Frontal cortex (tissue), 4 donors: Measurements from ENCODE around the gene THOC6. TPM values are rescaled to one million over a fixed set of nuclear protein-coding genes. Genes with fewer than 3 reads are reported as not detected.
"Not testable (repeated sequence)": the region's sequence is repeated elsewhere in the genome, so short reads cannot be mapped to it uniquely, and the experiment has no call there.

Source experiments
- DNase-seq, 2 donors: peaks; one replicate each; pipeline ENCODE4 v3.0.0; 2012; ENCODE audit warnings: low spot score in 2 of 2
- FAIRE-seq: peaks from 2 replicates; lab custom pipeline; 2012; peaks lifted over from hg19 to GRCh38; lab: Jason Lieb, UNC
- total RNA-seq: library from RNA; depleted of rRNA; stranded (reverse); fragments of >200 nt; gene quantifications from one replicate; pipeline ENCODE4 v1.2.3, GENCODE V29; 2014
- donor health status: control.
- donor health status: control.
- donor health status: control.

Gene THOC6
- total RNA-seq, 1 donor from 2014 or later, result 6.1 TPM

DNA sequence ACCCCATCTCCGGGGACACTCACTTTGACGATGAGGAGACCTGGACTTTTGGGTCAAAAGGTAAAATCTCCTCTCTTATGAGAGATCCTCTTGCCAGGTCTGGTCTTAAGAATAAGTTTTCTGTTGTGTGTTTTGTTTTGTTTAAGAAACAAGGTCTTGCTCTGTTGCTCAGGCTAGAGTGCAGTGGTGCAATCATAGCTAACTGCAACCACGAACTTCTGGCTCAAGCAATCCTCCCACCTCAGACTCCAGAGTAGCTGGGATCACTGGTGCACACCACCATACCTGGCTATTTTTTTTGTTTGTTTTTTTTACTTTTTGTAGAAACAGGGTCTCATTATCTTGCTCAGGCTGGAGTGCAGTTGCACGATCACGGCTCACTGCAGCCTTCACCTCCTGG lies 26.7 kb downstream of the THOC6 start:
- no peak for DNase-seq
- FAIRE-seq, result no peak

DNA sequence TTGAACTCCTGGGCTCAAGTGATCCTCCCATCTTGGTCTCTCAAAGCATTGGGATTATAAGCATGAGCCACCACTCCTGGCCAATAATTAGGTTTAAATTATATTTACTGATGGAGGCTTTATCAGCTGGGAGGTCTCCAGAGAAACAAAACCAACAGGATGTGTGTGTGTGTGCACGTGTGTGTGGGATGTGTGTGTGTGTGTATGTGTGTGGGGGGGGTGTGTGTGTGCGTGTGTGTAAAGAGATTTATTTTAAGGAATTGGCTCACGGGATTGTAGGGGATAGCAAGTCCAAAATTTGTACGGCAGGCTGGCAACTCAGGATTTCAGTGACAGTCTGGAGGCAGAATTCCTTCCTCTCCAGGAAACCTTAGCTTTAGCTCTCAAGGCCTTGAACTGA lies 27.2 kb downstream of the THOC6 start:
- DNase-seq (no peak), FAIRE-seq (no peak)

DNA sequence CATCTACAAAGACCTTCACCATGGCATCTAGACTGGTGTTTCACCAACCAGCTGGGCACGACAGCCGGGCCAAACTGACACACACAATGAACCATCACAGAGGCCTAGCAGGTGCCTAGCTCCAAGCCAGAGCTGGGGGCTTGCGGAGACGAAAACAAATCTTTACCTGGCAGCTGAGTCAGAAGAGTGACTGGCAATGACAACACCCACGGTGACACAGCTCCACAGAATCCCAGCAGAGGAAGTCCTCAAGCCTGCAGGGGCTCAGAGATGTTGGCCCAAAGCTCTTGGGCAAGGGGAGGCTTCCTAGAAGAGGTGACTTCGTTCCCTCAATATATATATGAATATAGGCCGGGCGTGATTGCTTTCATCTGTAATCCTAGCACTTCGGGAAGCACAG lies 27.7 kb downstream of the THOC6 start:
- no peak for FAIRE-seq
- no peak for DNase-seq

DNA sequence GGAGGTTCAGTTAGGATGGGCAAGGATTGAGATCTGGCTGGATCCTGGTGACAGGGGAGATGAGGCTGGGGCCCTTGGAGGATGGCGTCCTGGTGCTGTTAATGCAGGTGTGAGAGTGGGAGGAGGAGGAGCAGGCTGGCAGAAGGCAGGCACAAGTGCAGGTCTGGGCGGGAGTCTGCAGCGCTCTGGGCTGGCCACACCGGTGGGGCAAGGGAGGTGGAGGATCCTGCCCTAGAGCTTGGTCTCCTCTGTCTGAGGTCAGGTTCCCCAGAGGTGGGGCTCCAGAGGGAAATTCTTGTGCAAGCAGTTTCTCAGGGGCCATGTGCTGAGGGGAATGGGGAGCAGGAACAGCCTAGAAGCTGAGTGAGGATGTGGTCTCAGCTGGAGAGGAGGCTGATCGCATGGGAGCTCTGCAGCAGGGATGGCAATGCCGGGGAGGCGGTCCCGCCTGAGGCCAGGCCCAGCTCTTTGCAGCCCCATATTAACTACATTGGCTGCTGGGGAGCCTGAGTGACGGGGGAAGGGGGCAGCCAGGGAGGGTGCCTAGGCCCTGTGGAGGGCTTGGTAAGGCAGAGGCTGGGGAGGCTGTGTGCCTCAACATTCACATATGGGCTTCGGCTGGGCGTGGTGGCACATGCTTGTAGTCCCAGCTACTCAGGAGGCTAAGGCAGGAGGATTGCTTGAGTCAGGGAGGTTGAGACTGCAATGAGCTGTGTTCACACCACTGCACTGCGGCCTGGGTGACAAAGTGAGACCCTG lies 28.9 kb downstream of the THOC6 start:
- not testable (repeated sequence) for DNase-seq, FAIRE-seq

DNA sequence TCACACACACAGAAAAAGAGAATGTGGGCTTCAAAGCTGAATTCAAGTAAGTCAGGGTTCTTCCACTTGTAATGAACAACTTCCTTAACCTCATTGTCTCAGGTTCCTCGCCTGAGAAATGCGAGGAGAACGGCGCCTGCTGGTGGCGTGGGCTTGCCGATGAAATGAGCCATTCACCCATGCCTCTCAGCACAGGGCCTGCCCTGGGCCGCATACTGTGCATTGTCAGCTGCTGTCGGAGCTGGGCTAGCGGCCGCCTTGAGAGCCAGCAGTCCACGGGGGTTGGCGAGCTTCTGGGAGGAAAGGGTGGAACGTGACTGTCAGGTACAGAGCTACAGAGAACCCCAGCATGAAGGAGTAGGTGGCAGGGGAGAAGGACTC lies 29.5 kb downstream of the THOC6 start:
- DNase-seq, FAIRE-seq: not testable (repeated sequence)

DNA sequence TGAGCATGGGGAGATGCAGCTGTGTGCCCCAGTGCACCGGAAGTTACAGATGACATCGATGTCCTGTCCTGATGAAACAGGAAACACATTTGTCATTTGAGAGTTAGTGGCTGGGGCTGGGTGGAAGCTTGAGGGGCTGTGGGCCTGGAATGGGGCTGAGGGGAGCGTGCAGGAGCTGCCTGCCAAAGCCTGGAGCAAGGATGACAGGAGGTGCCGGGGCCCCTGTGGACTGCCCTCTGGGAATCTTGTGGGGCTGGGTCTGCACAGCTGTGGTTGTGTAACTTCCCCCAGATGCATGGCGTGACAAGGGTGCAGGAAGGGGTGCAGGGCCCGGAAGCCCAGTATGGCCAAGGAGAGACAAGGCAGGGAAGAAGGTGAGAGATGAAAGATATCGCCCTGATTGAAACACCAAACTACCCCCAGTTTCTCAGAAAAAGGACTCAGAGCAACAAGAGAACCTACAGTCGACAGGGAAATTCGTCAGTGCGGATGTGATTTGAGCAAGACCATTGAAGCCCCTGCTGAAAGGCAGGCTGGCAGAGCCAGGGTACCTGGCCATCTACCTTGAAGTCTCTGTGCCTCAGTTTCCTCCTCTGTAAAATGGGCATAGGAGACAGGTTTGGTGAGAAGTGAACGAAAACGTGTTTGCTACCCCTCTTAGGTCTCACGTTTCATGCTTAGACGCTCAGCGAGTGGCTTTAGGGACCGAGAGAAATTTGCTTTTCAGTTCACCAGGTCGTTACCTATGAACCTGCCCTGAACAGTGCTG lies 31.3 kb downstream of the THOC6 start:
- DNase-seq, result no peak
- FAIRE-seq, result no peak

DNA sequence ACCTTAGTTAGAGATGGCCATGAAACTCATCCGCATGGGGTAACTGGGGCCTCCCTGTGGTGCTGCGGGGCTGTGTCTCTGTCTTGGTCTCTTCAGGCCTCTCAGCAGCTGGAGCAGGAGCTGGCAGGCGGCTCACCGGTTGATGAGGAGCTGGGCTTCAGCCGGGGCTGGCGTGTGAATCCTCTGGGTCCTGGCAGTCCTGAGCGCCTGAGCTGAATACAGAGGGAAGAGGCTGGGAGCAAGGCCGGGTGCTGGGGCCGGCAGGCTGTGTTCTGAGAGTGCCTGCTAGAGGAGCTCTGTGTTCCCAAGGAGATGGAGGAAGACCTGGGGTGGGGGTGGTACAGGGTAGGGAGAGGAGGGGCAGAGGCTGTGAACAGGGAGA lies 31.9 kb downstream of the THOC6 start:
- not testable (repeated sequence) for FAIRE-seq, DNase-seq

DNA sequence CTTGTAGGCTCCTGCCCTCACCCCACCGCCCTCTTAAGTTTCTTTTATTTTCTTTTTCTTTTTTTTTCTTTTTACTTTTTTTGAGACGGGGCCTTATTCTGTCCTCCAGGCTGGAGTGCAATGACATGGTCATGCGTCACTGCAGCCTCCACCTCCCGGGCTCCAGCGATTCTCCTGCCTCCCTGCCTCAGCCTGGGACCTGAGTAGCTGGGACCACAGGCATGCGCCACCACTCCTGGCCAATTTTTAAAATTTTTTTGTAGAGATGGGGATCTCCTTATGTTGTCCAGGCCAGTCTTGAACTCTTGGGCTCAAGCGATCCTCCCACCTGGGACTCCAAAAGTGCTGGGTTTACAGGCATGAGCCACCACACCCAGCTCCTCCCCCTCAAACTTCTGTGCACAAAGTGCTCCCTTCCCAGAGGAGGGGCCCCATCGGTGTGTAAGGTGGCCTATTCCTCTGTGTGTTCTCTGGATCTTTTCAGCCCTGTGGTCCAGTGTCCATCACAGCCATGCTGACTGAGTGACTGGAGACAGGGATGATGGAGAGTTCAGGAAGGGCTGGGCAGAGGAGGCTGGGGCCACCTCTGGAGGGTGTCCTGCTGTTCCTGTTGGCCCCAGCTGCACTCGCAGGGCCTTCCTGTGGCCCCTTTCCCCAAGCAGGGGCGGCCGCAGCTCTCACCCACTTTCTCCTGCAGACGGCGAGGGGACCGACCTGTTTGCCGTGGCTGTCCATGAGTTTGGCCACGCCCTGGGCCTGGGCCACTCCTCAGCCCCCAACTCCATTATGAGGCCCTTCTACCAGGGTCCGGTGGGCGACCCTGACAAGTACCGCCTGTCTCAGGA lies 32.7 kb downstream of the THOC6 start:
- FAIRE-seq, result no peak

DNA sequence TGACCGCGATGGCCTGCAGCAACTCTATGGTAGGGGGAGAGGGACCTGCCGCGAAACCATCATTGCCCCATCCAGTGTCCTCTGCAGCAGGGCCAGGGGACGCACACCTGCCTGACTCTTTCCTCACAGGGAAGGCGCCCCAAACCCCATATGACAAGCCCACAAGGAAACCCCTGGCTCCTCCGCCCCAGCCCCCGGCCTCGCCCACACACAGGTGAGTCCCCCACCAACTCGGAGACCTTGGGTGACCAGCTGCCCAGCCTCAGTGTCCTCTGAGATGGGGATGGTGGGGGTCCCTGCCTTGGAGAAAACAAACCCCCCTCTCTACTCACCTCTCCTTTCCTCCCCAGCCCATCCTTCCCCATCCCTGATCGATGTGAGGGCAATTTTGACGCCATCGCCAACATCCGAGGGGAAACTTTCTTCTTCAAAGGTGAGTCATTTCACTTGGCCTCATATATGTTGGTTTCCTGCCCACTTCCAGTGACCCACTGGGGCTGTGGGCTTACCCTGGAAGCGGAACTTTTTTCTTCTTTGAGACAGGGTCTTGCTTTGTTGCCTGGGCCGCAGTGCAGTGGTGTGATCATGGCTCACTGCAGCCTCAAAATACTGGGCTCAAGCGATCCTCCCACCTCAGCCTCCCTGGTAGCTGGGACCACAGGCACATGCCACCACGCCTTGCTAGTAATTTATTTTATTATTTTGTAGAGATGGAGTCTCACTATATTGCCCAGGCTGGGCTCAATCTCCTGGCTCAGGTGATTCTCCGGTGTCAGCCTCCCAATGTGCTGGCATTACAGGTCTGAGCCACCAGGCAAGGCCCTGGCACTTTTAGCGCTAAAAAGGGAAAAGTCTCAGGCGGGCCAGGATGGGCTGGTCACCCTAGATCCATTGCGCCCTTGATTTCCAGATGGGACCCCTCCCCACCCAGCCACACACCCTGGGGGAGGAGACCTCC lies 33.6 kb downstream of the THOC6 start:
- FAIRE-seq (no peak), DNase-seq (no peak)

More for the DNA sequence above, 32.7 kb downstream of the THOC6 start:
- DNase-seq, result no peak

DNA sequence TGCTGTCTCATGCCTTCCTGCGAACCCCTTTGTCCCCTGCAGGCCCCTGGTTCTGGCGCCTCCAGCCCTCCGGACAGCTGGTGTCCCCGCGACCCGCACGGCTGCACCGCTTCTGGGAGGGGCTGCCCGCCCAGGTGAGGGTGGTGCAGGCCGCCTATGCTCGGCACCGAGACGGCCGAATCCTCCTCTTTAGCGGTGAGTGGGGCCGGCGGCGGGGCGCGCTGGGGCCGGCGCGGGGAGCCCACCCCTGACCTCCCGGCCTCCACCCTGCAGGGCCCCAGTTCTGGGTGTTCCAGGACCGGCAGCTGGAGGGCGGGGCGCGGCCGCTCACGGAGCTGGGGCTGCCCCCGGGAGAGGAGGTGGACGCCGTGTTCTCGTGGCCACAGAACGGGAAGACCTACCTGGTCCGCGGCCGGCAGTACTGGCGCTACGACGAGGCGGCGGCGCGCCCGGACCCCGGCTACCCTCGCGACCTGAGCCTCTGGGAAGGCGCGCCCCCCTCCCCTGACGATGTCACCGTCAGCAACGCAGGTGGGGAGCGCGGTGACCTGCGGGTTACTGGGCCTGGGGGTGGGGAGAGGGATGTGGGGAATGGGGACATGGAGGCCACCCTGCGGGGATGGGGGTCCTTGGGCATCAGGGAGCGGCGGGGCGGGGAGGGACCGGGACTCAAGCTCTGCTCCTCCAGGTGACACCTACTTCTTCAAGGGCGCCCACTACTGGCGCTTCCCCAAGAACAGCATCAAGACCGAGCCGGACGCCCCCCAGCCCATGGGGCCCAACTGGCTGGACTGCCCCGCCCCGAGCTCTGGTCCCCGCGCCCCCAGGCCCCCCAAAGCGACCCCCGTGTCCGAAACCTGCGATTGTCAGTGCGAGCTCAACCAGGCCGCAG lies 34.5 kb downstream of the THOC6 start:
- FAIRE-seq (no peak), DNase-seq (peak in 1 of 2 donors; percentile 61)

DNA sequence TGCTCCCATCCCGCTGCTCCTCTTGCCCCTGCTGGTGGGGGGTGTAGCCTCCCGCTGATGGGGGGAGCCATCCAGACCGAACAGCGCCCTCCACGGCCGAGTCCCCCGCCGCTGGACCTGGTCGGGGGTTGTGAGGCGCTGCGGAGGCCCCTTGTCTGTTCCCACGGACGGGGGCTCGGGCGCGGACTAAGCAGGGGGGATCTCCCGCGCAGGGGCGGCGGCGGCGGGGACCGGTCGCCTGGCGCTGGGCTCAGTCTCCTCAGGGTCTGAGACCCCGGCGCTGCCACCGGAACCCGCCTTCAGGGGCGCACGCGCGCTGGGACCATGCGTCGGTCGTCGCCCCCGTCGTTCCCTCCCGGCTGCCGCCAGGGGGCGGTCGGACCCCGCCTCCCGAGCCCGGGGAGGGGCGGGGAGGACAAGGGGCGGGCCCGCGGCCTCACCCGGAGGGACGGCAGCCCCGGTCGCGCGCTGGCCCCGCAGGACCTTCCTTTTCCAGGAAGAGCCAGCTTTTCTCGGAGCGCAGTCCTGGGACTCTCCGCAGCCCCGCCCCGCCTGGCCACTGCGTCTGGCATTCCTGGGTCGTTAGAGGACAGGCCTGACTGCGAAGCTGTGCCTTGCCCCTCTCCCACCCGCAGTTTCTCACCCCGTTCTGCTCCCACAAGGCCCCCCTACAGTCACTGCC lies 35.3 kb downstream of the THOC6 start:
- DNase-seq (peak; percentile 91 to 96), FAIRE-seq (no peak)

DNA sequence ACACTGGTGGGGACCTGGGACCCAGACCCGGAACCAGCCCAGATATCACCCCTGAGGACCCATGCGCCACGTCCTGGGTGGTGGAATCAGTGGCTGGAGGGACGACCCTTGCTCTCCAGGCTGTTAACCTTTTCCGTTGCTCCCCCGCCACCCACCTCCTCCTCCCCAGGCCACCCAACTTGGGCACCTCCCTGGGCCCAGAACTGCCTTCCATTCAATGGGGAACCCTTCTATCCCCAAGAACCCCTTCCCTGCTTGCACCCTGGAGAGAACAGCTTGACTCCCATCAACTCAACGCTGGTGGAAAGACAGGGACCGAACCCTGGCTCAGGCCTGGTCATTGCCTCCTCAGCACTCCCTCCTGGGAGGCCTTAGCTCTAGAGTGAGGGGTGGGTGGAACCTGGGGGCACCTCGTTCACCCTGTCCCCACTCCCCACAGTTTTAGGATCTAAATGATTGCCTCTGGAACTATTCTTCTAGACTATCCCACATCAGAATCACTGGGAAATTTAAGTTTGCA lies 35.9 kb downstream of the THOC6 start:
- no peak for FAIRE-seq
- peak in 1 of 2 donors; percentile 42 for DNase-seq

DNA sequence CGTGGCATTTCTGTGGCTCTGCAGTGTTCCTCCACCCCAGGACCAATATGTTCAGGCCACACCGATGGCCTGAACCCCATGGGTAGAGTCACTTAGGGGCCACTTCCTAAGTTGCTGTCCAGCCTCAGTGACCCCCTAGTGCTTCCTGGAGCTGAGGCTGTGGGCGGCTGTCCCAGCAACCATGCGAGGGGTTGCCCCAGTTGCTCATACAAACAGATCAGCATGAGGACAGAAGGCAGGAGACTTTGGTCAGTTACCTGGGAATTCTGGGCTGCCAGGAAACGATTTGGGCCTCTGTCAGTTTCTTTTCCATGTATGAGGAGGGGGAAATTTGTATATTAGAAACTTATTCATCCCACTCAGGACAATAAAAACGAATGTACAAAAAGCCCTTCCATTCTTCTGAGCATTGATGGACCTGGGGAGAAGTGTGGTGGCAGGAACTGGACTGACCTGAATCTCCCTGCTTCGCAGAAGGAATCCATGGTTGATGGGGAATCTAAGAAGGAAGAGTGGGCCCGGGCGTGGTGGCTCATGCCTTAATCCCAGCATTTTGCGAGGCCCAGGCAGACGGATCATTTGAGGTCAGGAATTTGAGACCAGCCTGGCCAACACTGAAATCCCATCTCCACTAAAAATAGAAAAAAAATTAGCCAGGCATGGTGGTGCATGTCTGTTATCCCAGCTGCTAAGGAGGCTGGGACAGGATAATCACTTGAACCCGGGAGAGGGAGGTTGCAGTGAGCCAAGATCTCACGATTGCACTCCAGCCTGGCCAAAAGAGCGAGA lies 36.7 kb downstream of the THOC6 start:
- no peak for DNase-seq
- FAIRE-seq, result no peak

DNA sequence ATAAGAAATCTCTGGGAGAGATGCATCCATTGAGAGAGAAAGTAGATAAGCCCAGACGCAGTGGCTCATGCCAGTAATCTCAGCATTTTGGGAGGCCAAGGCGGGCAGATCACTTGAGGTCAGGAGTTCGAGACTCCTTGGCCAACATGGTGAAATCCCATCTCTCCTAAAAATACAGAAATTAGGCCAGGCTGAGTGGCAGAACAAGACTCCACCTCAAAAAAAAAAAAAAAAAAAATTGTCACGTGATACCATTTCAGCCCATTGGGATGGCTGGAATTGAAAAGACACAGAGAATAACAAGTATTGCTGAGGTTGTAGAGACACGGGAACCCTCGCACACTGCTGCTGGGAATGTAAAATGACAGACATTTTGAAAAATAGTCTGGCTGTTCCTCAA lies 38.7 kb downstream of the THOC6 start:
- FAIRE-seq (no peak), DNase-seq (no peak)

DNA sequence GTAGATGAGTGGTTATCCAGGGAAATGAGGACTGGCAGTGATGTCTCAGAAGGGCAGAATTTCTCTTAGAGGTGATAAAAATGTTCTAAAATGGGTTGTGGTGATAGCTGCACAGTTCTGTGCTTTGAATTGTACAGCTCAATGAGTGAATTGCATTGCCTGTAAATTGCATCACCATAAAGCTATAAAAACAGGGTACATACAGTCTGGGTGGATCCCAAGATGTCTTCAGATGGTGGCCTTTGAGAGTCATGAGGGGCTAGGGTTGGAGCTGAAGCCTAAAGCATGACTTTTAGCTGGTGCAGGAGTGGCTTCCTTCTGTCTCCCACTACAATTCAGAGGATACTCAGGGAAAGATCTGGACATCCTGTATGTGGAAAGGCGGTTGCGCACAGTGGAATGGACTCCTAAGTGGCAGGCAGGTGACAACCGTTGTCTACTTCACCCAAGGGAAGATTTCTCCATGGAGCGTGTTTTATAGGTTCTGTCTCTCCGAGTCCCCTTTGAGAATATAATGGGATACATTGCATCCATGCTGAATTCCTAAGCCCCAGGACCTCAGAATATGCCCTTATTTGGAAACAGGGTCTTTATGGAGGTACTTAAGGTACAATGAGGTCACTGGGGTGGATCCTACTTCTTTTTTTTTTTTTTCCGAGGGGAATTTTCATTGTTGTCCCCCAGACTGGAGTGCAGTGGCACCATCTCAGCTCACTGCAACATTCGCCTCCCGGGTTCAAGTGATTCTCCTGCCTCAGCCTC lies 40.0 kb downstream of the THOC6 start:
- DNase-seq, result no peak
- no peak for FAIRE-seq

DNA sequence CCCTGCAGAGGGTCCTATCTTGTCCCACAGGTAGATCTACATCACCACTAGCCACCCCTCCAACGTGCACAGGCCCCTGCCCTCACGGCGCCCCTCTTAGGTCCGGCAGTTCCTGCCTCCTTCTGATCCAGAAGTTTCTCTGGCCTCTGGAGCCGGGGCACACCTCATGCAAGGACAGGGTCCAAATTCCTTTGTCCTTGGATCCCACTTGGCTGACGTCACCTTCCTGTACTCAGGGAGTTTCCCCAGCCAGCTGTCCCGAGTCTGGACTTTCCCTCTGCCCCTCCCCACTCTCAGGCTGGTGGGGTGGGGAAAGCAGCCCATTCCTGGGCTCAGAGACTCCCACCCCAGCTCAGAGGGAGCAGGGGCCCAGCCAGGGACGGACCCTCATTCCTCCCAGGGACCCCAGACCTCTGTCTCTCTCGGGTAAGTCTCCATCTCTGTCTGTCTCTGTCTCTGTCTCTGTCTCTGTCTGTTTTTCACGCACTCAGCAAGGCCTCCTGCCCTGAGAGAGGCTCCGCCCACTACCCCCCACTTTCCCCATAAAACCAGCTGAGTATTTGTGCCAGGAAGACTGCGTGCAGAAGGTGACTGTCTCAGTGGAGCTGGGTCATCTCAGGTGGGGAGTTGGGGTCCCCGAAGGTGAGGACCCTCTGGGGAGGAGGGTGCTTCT lies 41.4 kb downstream of the THOC6 start, which contains the start of gene IL32:
Gene IL32, plus strand, starts transcription at position 572 of the 673 bp plus-strand sequence. CDS start 172 bp downstream, outside the sequence.
- no peak for FAIRE-seq

More for the DNA sequence above, 41.4 kb downstream of the THOC6 start, which contains the start of gene IL32:
- DNase-seq, result no peak
